Left cardiac atrium (tissue), 4 donors: ENCODE results near the gene RNF43. TPM values are rescaled to one million over a fixed set of nuclear protein-coding genes. Genes with fewer than 3 reads are reported as not detected.

Experiments used
- ATAC-seq, 2 donors: fragments of 200-7000 bp; cut with Tn5 transposase; one replicate each; pipeline ENCODE4 v1.9.1; 2020; ENCODE audit warnings: mild to moderate bottlenecking in 2 of 2, moderate library complexity in 2 of 2
- DNase-seq: peaks from one replicate; pipeline ENCODE4 v3.0.0-alpha.2; 2020
- intact Hi-C, 2 donors: fragments of 100-400 bp; cut with DNase I; formaldehyde crosslinking; loops; one replicate each; pipeline versions ENCODE4 v1.14.1 to v1.15.1; 2022 to 2023
- total RNA-seq, 2 donors: library from RNA; stranded (reverse); fragmentation: NEBNext Ultra II Directional; extraction: Animal tissue kit (Norgen Biotek cat#: 25700); gene quantifications; one replicate each; pipeline ENCODE4 v1.2.1, GENCODE V29; 2021
- donor health status: DM: no; HTN: yes; CAD: no.
- donor health status: DM: no; HTN: yes; CAD: no; lungs with severe emphysema.
- donor health status: DM: yes; HTN: yes; CAD: no.
- donor health status: Dilated cardiomyopathy.

Gene RNF43
- total RNA-seq, 2 donors from 2014 or later: 4.0 to 4.7 TPM

GRCh38 chr17:58386708-58387107 is 30.6 kb downstream of the RNF43 start:
- intact Hi-C loops: no loop called here
- ATAC-seq (no peak), DNase-seq (no peak)

GRCh38 chr17:58385359-58385899 is 31.9 kb downstream of the RNF43 start:
- no peak for DNase-seq
- ATAC-seq: no peak
- intact Hi-C loops: no loop called here

- DNase-seq (no peak), ATAC-seq (no peak)
- intact Hi-C loops: no loop called here
Measured at GRCh38 chr17:58384897-58385296, 32.4 kb downstream of the RNF43 start.

GRCh38 chr17:58383892-58384462 is 33.4 kb downstream of the RNF43 start:
- ATAC-seq (no peak), DNase-seq (no peak)
- intact Hi-C loops: no loop called here

GRCh38 chr17:58382872-58383242 is 34.5 kb downstream of the RNF43 start:
- ATAC-seq: no peak
- intact Hi-C loops: no loop called here
- no peak for DNase-seq

- ATAC-seq (no peak), DNase-seq (no peak)
- intact Hi-C loops: no loop called here
Measured at GRCh38 chr17:58382108-58382871, 35.0 kb downstream of the RNF43 start.

GRCh38 chr17:58381124-58382035 is 36.0 kb downstream of the RNF43 start:
- DNase-seq: no peak
- no peak for ATAC-seq
- intact Hi-C loops: no loop called here

GRCh38 chr17:58380207-58381123 is 36.9 kb downstream of the RNF43 start:
- DNase-seq (no peak), ATAC-seq (no peak)
- intact Hi-C loops: no loop called here

- intact Hi-C loops: no loop called here
- no peak for ATAC-seq
- no peak for DNase-seq
Measured at GRCh38 chr17:58379511-58379824, 37.9 kb downstream of the RNF43 start.

GRCh38 chr17:58378733-58379510 is 38.4 kb downstream of the RNF43 start:
- DNase-seq (no peak), ATAC-seq (no peak)
- intact Hi-C loops: no loop called here

- ATAC-seq (no peak), DNase-seq (no peak)
- intact Hi-C loops: no loop called here
Measured at GRCh38 chr17:58377661-58378060, 39.7 kb downstream of the RNF43 start.

GRCh38 chr17:58377093-58377601 is 40.2 kb downstream of the RNF43 start:
- no peak for ATAC-seq
- no peak for DNase-seq
- intact Hi-C loops: no loop called here

GRCh38 chr17:58376472-58377000 is 40.8 kb downstream of the RNF43 start:
- ATAC-seq (no peak), DNase-seq (no peak)
- intact Hi-C loops: no loop called here

- ATAC-seq (no peak), DNase-seq (no peak)
- intact Hi-C loops: no loop called here
Measured at GRCh38 chr17:58375811-58376210, 41.5 kb downstream of the RNF43 start.

GRCh38 chr17:58375256-58375655 is 42.1 kb downstream of the RNF43 start:
- intact Hi-C loops: no loop called here
- DNase-seq (no peak), ATAC-seq (no peak)

GRCh38 chr17:58373923-58374322 is 43.4 kb downstream of the RNF43 start:
- ATAC-seq (no peak), DNase-seq (no peak)
- intact Hi-C loops: no loop called here

GRCh38 chr17:58373003-58373402 is 44.3 kb downstream of the RNF43 start:
- intact Hi-C loops: no loop called here
- DNase-seq (no peak), ATAC-seq (no peak)
